GM19023 (cell line): ENCODE measurements around the gene TMPRSS6.

Experiments
- ATAC-seq: cut with Tn5 transposase; IDR thresholded peaks from one replicate; pipeline ENCODE4 v1.9.1; 2021; ENCODE audit warnings: mild to moderate bottlenecking, moderate library complexity; ENCODE audit not compliant: unreplicated experiment

Gene TMPRSS6

GRCh38 chr22:37119872-37120271, 10.4 kb upstream of the TMPRSS6 start:
- no peak for ATAC-seq

- no peak for ATAC-seq
Measured at GRCh38 chr22:37118083-37118482, 8.6 kb upstream of the TMPRSS6 start.

GRCh38 chr22:37117092-37117491, 7.6 kb upstream of the TMPRSS6 start:
- no peak for ATAC-seq

GRCh38 chr22:37115032-37115431, 5.5 kb upstream of the TMPRSS6 start:
- ATAC-seq, result no peak

GRCh38 chr22:37113757-37114156, 4.2 kb upstream of the TMPRSS6 start:
- ATAC-seq, result no peak

GRCh38 chr22:37112084-37112728, 2.7 kb upstream of the TMPRSS6 start:
- ATAC-seq, result no peak

GRCh38 chr22:37111156-37111717, 1.7 kb upstream of the TMPRSS6 start:
- no peak for ATAC-seq

GRCh38 chr22:37107816-37108621, 1.5 kb downstream of the TMPRSS6 start:
- ATAC-seq, result no peak

GRCh38 chr22:37105990-37106389, 3.5 kb downstream of the TMPRSS6 start:
- ATAC-seq, result no peak

- ATAC-seq, result no peak
Measured at GRCh38 chr22:37105154-37105553, 4.4 kb downstream of the TMPRSS6 start.

GRCh38 chr22:37103656-37104452, 5.7 kb downstream of the TMPRSS6 start:
- ATAC-seq, result no peak

GRCh38 chr22:37103151-37103550, 6.4 kb downstream of the TMPRSS6 start:
- ATAC-seq, result no peak

GRCh38 chr22:37101311-37102066, 8.0 kb downstream of the TMPRSS6 start:
- ATAC-seq, result no peak

GRCh38 chr22:37100589-37101127, 8.9 kb downstream of the TMPRSS6 start:
- ATAC-seq, result no peak

GRCh38 chr22:37098976-37099591, 10.4 kb downstream of the TMPRSS6 start:
- no peak for ATAC-seq

- ATAC-seq, result no peak
Measured at GRCh38 chr22:37097346-37097745, 12.2 kb downstream of the TMPRSS6 start.

GRCh38 chr22:37095113-37095512, 14.4 kb downstream of the TMPRSS6 start:
- ATAC-seq, result no peak

- no peak for ATAC-seq
Measured at GRCh38 chr22:37094239-37094638, 15.3 kb downstream of the TMPRSS6 start.

- no peak for ATAC-seq
Measured at GRCh38 chr22:37092997-37093396, 16.5 kb downstream of the TMPRSS6 start.

- ATAC-seq, result no peak
Measured at GRCh38 chr22:37091994-37092393, 17.5 kb downstream of the TMPRSS6 start.
